ENCODE measurements around the gene SOCS6. TPM values are rescaled to one million over a fixed set of nuclear protein-coding genes. Genes with fewer than 3 reads are reported as not detected.

Gene SOCS6
- total and polyA plus RNA-seq, 2 donors (not counting 1 experiment from before 2014, with no cell fraction given): 0.25 to 0.99 TPM

DNA sequence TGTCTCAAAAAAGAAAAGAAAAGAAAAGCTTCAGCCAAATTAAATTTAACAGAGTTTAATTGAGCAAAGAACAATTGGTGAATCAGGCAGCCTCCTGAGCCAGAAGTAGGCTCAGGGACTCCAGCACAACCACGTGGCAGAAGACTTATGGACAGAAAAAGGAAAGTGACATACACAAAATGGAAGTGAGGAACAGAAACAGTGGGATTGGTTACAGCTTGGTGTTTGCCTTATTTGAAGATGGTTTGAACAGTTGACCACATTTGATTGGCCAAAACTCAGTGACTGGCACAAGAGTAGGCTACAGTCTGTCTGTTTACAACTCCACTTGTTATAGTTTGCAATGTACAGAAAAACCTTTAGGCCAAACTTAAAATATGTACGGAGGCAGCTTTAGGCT lies 83.1 kb downstream of the SOCS6 start:
- Histone ChIP-seq H3K4me3 (ENCODE audit: control extremely low read depth in 1 of 5, extremely low read depth in 1 of 5, insufficient read depth in 1 of 5, low read depth in 2 of 5, low read length in 4 of 5) (no peak overlapping the region), H3K9ac (ENCODE audit: low read length) (no peak overlapping the region), H3K4me2 (replicated peaks; ENCODE audit: low read depth, low read length, poor library complexity, severe bottlenecking) (no peak overlapping the region), H2AFZ (ENCODE audit: insufficient read depth, low read depth, low read length, poor library complexity, severe bottlenecking) (no peak overlapping the region), H3K27ac (ENCODE audit: low read length in 2 of 2) (no peak overlapping the region), H3K79me2 (ENCODE audit: control insufficient read depth, insufficient read depth, low read length) (no peaks in the 10 kb centered on the region), H3K27me3 (replicated peaks in 1 of 4; ENCODE audit: control extremely low read depth in 1 of 4, control insufficient read depth in 3 of 4, insufficient read depth in 4 of 4, low read length in 3 of 4) (no peaks in the 10 kb centered on the region), H4K20me1 (ENCODE audit: control insufficient read depth, insufficient read depth, low read length, poor library complexity, severe bottlenecking) (no peaks in the 10 kb centered on the region), H3K36me3 (replicated peaks in 1 of 2; ENCODE audit: control extremely low read depth in 1 of 2, control insufficient read depth in 1 of 2, extremely low read depth in 1 of 2, insufficient read depth in 2 of 2, low read length in 1 of 2) (no peaks in the 10 kb centered on the region), H3K9me3 (ENCODE audit: control extremely low read depth in 1 of 3, control insufficient read depth in 2 of 3, insufficient read depth in 1 of 3, low read length in 2 of 3) (no peaks in the 10 kb centered on the region), H3K4me1 (ENCODE audit: control insufficient read depth in 2 of 2, insufficient read depth in 2 of 2, low read length in 2 of 2) (no peaks in the 10 kb centered on the region)
- H3K9me3 Mint-ChIP-seq (ENCODE audit: insufficient read depth): no peaks in the 10 kb centered on the region
- peaks cover 14% of the 10 kb centered on the region for H3K27me3 Mint-ChIP-seq
- POLR2A ChIA-PET: interaction anchor here (0.6 kb wide), 1 partner anchor 168 kb away, joined by 5 read pairs; no protein-coding TSS in a partner anchor
- TF ChIP-seq CTCF (IDR thresholded peaks at IDR 0.05): no peak
- TF ChIP-seq EZH2 (IDR thresholded peaks at IDR 0.05; ENCODE audit: borderline replicate concordance, insufficient read depth, low read depth, low read length, poor library complexity, severe bottlenecking): no peak
- CTCF ChIA-PET: no interaction called here
- ATAC-seq (ENCODE audit: low read depth) (no peak), DNase-seq (no peak)
- no peak overlapping the region for H3K4me3 Mint-ChIP-seq
- WGBS (ENCODE audit: insufficient coverage): 100% methylated on average over 2 of the region's 2 CpGs
- intact Hi-C loops (cut with micrococcal nuclease): no loop called here
- no peaks in the 10 kb centered on the region for H3K4me1 Mint-ChIP-seq
- H3K27ac Mint-ChIP-seq: no peak overlapping the region

DNA sequence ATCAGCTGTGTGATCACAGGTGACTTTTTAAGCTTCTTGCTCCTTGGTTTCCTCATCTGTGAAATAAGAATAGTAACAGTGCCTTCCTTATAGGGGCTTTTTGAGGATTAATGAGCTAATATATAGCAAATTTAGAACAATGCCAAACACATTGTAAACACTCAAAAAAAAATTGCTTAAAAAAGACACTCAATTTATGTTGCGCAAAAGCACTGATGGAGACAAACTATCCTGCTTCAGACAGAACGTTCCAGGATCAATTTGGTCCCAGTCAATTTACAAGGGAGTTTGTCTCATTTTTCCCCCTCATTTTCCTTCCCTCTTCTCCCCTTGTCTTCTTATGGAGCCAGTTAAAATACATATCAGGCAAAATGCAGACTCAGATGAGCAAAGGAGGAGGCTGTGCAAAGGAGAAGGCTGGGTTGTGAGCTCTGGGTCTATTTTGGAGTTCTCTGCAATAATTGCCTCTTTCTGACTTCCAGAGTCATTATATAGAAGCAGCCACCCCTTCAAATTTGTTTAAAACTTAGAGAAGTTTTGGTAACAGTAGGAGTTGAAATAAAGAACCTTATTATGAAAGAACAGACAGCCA lies 83.7 kb downstream of the SOCS6 start:
- TF ChIP-seq EZH2 (IDR thresholded peaks at IDR 0.05; ENCODE audit: borderline replicate concordance, insufficient read depth, low read depth, low read length, poor library complexity, severe bottlenecking): no peak
- TF ChIP-seq CTCF (IDR thresholded peaks at IDR 0.05): no peak
- Histone ChIP-seq H3K4me2 (replicated peaks; ENCODE audit: low read depth, low read length, poor library complexity, severe bottlenecking) (no peak overlapping the region), H3K27me3 (replicated peaks in 1 of 4; ENCODE audit: control extremely low read depth in 1 of 4, control insufficient read depth in 3 of 4, insufficient read depth in 4 of 4, low read length in 3 of 4) (no peaks in the 10 kb centered on the region), H3K9me3 (ENCODE audit: control extremely low read depth in 1 of 3, control insufficient read depth in 2 of 3, insufficient read depth in 1 of 3, low read length in 2 of 3) (no peaks in the 10 kb centered on the region), H3K79me2 (ENCODE audit: control insufficient read depth, insufficient read depth, low read length) (no peaks in the 10 kb centered on the region), H3K36me3 (replicated peaks in 1 of 2; ENCODE audit: control extremely low read depth in 1 of 2, control insufficient read depth in 1 of 2, extremely low read depth in 1 of 2, insufficient read depth in 2 of 2, low read length in 1 of 2) (no peaks in the 10 kb centered on the region), H3K4me1 (ENCODE audit: control insufficient read depth in 2 of 2, insufficient read depth in 2 of 2, low read length in 2 of 2) (no peaks in the 10 kb centered on the region), H3K27ac (ENCODE audit: low read length in 2 of 2) (no peak overlapping the region), H4K20me1 (ENCODE audit: control insufficient read depth, insufficient read depth, low read length, poor library complexity, severe bottlenecking) (no peaks in the 10 kb centered on the region), H3K9ac (ENCODE audit: low read length) (no peak overlapping the region), H3K4me3 (ENCODE audit: control extremely low read depth in 1 of 5, extremely low read depth in 1 of 5, insufficient read depth in 1 of 5, low read depth in 2 of 5, low read length in 4 of 5) (no peak overlapping the region), H2AFZ (ENCODE audit: insufficient read depth, low read depth, low read length, poor library complexity, severe bottlenecking) (no peak overlapping the region)
- Mint-ChIP-seq H3K27me3 (peaks cover 14% of the 10 kb centered on the region), H3K9me3 (ENCODE audit: insufficient read depth) (no peaks in the 10 kb centered on the region), H3K4me3 (no peak overlapping the region), H3K27ac (no peak overlapping the region), H3K4me1 (no peaks in the 10 kb centered on the region)
- intact Hi-C loops (cut with micrococcal nuclease): no loop called here
- WGBS (ENCODE audit: insufficient coverage): 90% methylated on average over 2 of the region's 2 CpGs
- DNase-seq (no peak), ATAC-seq (ENCODE audit: low read depth) (no peak)
- CTCF ChIA-PET: no interaction called here
- POLR2A ChIA-PET: no interaction called here

Data from B cell (primary cell).